RWPE2 (cell line): ENCODE measurements around the gene RBKS.

Experiments
- ATAC-seq: fragments of 200-7000 bp; cut with Tn5 transposase; 3 replicates; pipeline ENCODE4 v1.9.1; 2021; ENCODE audit warnings: low read depth
- DNase-seq: peaks from one replicate; pipeline ENCODE4 v3.0.0-alpha.2; 2020; ENCODE audit warnings: low spot score
- H3K27ac ChIP-seq: fragments of 450-650 bp; 2 replicates; pipeline ENCODE4 v1.5.1; 2017; ENCODE audit warnings: mild to moderate bottlenecking; ENCODE audit not compliant: poor library complexity, severe bottlenecking
- H3K27me3 ChIP-seq: fragments of 250-450 bp; sonication (Bioruptor Pico); 2 replicates; pipeline ENCODE4 v1.5.1; 2021; ENCODE audit warnings: mild to moderate bottlenecking, moderate library complexity; ENCODE audit not compliant: insufficient read depth, poor library complexity, severe bottlenecking
- H3K36me3 ChIP-seq: fragments of 250-450 bp; sonication (Bioruptor Pico); 2 replicates; pipeline ENCODE4 v1.5.1; 2020; ENCODE audit warnings: low read depth, mild to moderate bottlenecking, moderate library complexity
- H3K4me1 ChIP-seq: fragments of 250-450 bp; sonication (Bioruptor Pico); 2 replicates; pipeline ENCODE4 v1.5.1; 2021; ENCODE audit warnings: mild to moderate bottlenecking, moderate library complexity; ENCODE audit not compliant: insufficient read depth, poor library complexity, severe bottlenecking
- H3K4me3 ChIP-seq: fragments of 250-450 bp; sonication (Bioruptor Pico); 2 replicates; pipeline ENCODE4 v1.5.1; 2021; ENCODE audit warnings: mild to moderate bottlenecking, moderate library complexity; ENCODE audit not compliant: severe bottlenecking
- H3K9me3 ChIP-seq: fragments of 250-450 bp; sonication (Bioruptor Pico); 2 replicates; pipeline ENCODE4 v1.5.1; 2021; ENCODE audit warnings: mild to moderate bottlenecking, moderate library complexity; ENCODE audit not compliant: severe bottlenecking
- TF ChIP-seq, protein P1 (sequence below): fragments of 450-650 bp; IDR thresholded peaks from one replicate; pipeline ENCODE4 v1.5.1; 2017; ENCODE audit warnings: mild to moderate bottlenecking, moderate library complexity; ENCODE audit not compliant: poor library complexity, severe bottlenecking

Gene RBKS

DNA sequence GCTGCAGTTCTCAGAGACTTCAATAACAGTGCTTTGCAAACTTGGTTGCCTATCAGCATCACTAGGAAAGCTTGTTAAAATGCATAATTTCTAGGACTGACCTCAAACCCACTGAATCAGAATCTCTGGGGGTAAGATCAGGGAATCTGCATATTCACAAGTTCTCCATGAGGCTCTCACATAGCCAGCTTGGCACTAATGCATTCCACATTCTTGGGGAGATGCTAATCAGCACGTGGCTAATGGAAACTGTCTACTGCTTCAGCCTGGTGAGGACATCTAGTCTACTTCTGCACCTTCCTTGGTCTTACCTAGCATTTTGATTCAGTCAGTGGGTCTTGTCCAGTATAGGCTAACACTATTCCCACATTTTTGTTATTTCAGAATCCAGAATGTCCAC is 56.3 kb downstream of the RBKS start:
- TF ChIP-seq, protein P1, sequence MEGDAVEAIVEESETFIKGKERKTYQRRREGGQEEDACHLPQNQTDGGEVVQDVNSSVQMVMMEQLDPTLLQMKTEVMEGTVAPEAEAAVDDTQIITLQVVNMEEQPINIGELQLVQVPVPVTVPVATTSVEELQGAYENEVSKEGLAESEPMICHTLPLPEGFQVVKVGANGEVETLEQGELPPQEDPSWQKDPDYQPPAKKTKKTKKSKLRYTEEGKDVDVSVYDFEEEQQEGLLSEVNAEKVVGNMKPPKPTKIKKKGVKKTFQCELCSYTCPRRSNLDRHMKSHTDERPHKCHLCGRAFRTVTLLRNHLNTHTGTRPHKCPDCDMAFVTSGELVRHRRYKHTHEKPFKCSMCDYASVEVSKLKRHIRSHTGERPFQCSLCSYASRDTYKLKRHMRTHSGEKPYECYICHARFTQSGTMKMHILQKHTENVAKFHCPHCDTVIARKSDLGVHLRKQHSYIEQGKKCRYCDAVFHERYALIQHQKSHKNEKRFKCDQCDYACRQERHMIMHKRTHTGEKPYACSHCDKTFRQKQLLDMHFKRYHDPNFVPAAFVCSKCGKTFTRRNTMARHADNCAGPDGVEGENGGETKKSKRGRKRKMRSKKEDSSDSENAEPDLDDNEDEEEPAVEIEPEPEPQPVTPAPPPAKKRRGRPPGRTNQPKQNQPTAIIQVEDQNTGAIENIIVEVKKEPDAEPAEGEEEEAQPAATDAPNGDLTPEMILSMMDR, result no peak
- no peak for ATAC-seq
- no peak overlapping the region for H3K4me3 ChIP-seq
- no peaks in the 10 kb centered on the region for H3K9me3 ChIP-seq
- DNase-seq, result no peak
- H3K27me3 ChIP-seq, result no peaks in the 10 kb centered on the region
- H3K4me1 ChIP-seq, result peaks cover 4% of the 10 kb centered on the region
- no peaks in the 10 kb centered on the region for H3K36me3 ChIP-seq
- H3K27ac ChIP-seq, result no peak overlapping the region

DNA sequence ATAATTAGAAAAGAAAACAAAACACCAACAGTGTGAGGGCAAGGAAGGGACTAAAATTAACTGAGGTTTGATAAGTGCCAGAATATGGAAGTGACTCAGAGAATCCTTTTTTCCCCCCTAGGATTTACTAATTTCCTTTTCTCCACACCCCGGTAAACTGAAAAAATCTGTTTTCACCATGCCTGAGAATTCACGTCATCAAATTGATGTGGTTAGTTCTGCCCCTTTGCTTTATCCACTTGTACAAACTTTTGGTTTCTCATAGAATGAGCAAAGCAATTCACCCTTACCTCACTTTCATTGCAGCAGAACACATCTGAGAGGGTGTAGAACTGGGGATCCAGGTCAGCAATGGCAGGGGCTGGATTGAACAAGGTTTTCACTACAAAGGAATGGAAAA is 57.8 kb downstream of the RBKS start:
- H3K27me3 ChIP-seq, result no peaks in the 10 kb centered on the region
- DNase-seq, result no peak
- no peak overlapping the region for H3K27ac ChIP-seq
- H3K4me1 ChIP-seq, result peaks cover 4% of the 10 kb centered on the region
- TF ChIP-seq, protein P1, result no peak
- no peaks in the 10 kb centered on the region for H3K36me3 ChIP-seq
- ATAC-seq, result no peak
- no peak overlapping the region for H3K4me3 ChIP-seq
- H3K9me3 ChIP-seq, result no peaks in the 10 kb centered on the region

DNA sequence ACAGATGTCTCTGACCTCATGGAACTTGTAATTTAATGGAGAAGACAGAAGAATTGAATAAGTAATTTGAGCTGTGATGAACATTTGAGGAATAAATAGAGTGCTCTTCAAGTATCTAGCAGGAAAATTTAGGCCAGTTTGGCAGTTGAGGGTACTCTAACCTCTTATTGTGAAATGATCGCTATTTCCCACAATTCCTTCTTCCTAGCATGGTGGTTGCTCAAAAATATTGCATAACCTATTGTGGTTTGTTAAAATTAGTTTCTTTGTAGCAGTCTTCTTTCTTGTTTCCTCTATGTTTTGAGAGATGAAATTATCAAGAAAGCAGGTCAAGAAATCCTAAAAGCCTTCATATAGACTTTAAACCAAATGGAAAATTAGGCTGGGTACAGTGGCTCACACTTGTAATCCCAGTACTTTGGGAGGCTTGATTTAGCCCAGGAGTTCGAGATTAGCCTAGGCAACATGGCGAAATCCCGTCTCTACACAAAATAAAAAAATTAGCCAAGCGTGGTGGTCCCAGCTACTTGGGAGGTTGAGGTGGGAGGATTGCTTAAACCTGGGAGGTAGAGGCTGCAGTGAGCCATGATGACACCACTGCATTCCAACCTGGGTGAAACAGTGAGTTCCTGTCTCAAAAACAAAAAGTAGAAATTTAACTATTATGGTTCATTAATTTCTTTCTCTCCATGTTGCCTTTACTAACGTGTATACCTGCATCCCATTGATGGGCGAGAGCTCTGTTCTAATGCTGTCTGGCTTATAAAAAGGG is 58.7 kb downstream of the RBKS start:
- Histone ChIP-seq H3K27me3 (no peaks in the 10 kb centered on the region), H3K4me1 (peaks cover 4% of the 10 kb centered on the region), H3K27ac (no peak overlapping the region), H3K9me3 (no peaks in the 10 kb centered on the region), H3K36me3 (no peaks in the 10 kb centered on the region), H3K4me3 (no peak overlapping the region)
- TF ChIP-seq, protein P1, result no peak
- ATAC-seq (no peak), DNase-seq (no peak)

DNA sequence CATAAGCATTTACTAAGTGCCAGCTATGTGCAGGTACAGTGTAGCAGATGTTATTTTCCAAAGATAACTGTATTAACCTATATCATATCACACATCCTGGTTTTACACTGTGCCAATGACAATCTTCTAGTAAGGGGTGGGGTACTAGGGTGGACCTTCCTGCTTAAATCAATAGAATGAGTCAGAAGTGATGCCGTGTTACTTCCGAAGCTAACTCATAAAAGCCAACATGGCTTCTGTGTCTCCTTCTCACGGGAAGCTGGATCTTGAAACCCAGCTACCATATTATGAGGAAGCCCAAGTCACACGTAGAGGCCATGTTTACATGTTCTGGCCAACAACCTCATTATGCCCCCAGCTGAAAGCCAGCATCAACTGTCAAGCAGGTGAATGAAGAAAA is 59.5 kb downstream of the RBKS start:
- Histone ChIP-seq H3K36me3 (no peaks in the 10 kb centered on the region), H3K4me1 (peaks cover 4% of the 10 kb centered on the region), H3K9me3 (no peaks in the 10 kb centered on the region), H3K27ac (no peak overlapping the region), H3K27me3 (no peaks in the 10 kb centered on the region), H3K4me3 (no peak overlapping the region)
- no peak for ATAC-seq
- DNase-seq, result no peak
- TF ChIP-seq, protein P1, result no peak

DNA sequence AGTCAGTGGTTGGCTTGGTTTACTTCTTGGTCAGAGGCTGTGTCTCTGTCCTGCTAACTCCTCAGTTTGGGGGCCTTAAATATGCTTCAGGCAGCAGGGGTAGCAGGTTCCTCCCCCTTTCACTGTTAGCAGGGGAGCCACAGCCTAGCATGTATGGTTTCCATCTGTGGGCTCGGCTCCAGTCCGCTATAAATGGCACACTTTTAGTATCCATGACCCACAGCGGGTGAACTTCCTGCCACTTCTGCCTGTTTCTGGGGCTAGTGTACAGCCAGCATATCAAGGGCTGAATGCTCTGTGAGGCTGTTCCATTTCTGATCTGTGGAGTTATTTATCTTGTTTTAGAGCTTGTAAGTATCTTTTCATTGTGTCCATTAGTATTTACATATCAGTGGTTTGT is 60.4 kb downstream of the RBKS start:
- H3K36me3 ChIP-seq, result no peaks in the 10 kb centered on the region
- TF ChIP-seq, protein P1, result no peak
- H3K9me3 ChIP-seq, result no peaks in the 10 kb centered on the region
- H3K27me3 ChIP-seq, result no peaks in the 10 kb centered on the region
- peaks cover 4% of the 10 kb centered on the region for H3K4me1 ChIP-seq
- no peak overlapping the region for H3K4me3 ChIP-seq
- no peak overlapping the region for H3K27ac ChIP-seq
- ATAC-seq (no peak), DNase-seq (no peak)
